Natural killer cell (primary cell): ENCODE measurements around the gene THSD1. TPM values are rescaled to one million over a fixed set of nuclear protein-coding genes. Genes with fewer than 3 reads are reported as not detected.

ENCODE experiments used
- ATAC-seq, 3 donors: fragments of 150-1000 bp in 2 of 3; fragments of 200-7000 bp in 1 of 3; cut with Tn5 transposase; 1 replicate in 1 of 3; 2 replicates in 2 of 3; pipeline ENCODE4 v1.10.0; 2021; ENCODE audit warnings: mild to moderate bottlenecking in 2 of 3, moderate library complexity in 2 of 3
- DNase-seq, 2 donors: peaks; one replicate each; pipeline versions ENCODE4 v3.0.0 to v3.0.0-alpha.2; 2013 to 2021; ENCODE audit warnings: mixed read lengths in 1 of 2
- H3K27ac ChIP-seq: one replicate; pipeline ENCODE4 v1.5.1; 2013; ENCODE audit warnings: mild to moderate bottlenecking, low read length
- H3K27me3 ChIP-seq: one replicate; pipeline ENCODE4 v1.6.1; 2013; ENCODE audit warnings: low read length; ENCODE audit not compliant: control insufficient read depth, insufficient read depth
- H3K36me3 ChIP-seq: one replicate; pipeline ENCODE4 v1.6.1; 2013; ENCODE audit warnings: low read length; ENCODE audit not compliant: control insufficient read depth, insufficient read depth
- H3K4me1 ChIP-seq: one replicate; pipeline ENCODE4 v1.6.1; 2013; ENCODE audit warnings: low read length; ENCODE audit not compliant: control insufficient read depth, insufficient read depth
- H3K4me3 ChIP-seq: one replicate; pipeline ENCODE4 v1.5.1; 2013; ENCODE audit warnings: low read length
- H3K9me3 ChIP-seq: one replicate; pipeline ENCODE4 v1.6.1; 2013; ENCODE audit warnings: low read length; ENCODE audit not compliant: control insufficient read depth, insufficient read depth
- H3K27ac Mint-ChIP-seq, 2 donors: one replicate each; pipeline ENCODE4 v1.8.0; 2022; ENCODE audit warnings: mild to moderate bottlenecking in 2 of 2, mixed read lengths in 2 of 2, moderate library complexity in 1 of 2
- H3K27me3 Mint-ChIP-seq, 2 donors: one replicate each; pipeline ENCODE4 v1.8.0; 2022; ENCODE audit warnings: low read depth in 2 of 2, mixed read lengths in 2 of 2
- H3K36me3 Mint-ChIP-seq: one replicate; pipeline ENCODE4 v1.8.0; 2022; ENCODE audit warnings: mixed read lengths
- H3K4me1 Mint-ChIP-seq, 2 donors: one replicate each; pipeline ENCODE4 v1.8.0; 2022; ENCODE audit warnings: mixed read lengths in 2 of 2
- H3K4me3 Mint-ChIP-seq: one replicate; pipeline ENCODE4 v1.8.0; 2022; ENCODE audit warnings: mild to moderate bottlenecking, moderate library complexity, mixed read lengths
- H3K9me3 Mint-ChIP-seq, 2 donors: one replicate each; pipeline ENCODE4 v1.8.0; 2022; ENCODE audit warnings: mixed read lengths in 2 of 2
- WGBS: methylation state at CpG from one replicate; pipeline ENCODE4 v1.1.7; 2013; ENCODE audit warnings: missing lambda C conversion rate; ENCODE audit not compliant: insufficient coverage; 5-methylcytosine and 5-hydroxymethylcytosine counted together
- intact Hi-C: fragments of 100-400 bp; cut with micrococcal nuclease; formaldehyde crosslinking; loops from one replicate; pipeline ENCODE4 v1.14.2; 2022
- total RNA-seq, 4 donors: library from RNA; stranded (reverse); fragments of 120-200 nt in 1 of 4; gene quantifications; one replicate each; pipeline versions ENCODE4 v1.2.3 to v1.2.4, GENCODE V29; 2013 to 2022
- TF ChIP-seq, protein P1 (sequence below): fragments of 200-600 bp; IDR thresholded peaks from one replicate; pipeline ENCODE4 v1.8.0; 2022; ENCODE audit warnings: antibody characterized with exemption

The THSD1 gene
- total RNA-seq, 3 donors from 2014 or later (not counting 1 experiment from before 2014, with no cell fraction given) = 0.61 to 1.2 (median 0.84) TPM

- DNase-seq = peak in 1 of 2 donors; percentile 8
- H3K9me3 Mint-ChIP-seq = no peaks in the 10 kb centered on the region
- peak overlapping the region; percentile 82 for H3K4me3 Mint-ChIP-seq
- H3K27me3 Mint-ChIP-seq = peaks cover 9 to 18% of the 10 kb centered on the region in 2 donors
- peak overlapping the region in 1 of 2 donors; percentile 75 for H3K27ac Mint-ChIP-seq
- peak in 2 of 3 donors; percentile 12 to 23 for ATAC-seq
- H3K4me1 ChIP-seq = peaks cover 17% of the 10 kb centered on the region
- peaks cover 4% of the 10 kb centered on the region for H3K27me3 ChIP-seq
- peaks cover 14 to 25% of the 10 kb centered on the region in 2 donors for H3K4me1 Mint-ChIP-seq
- TF ChIP-seq, protein P1, sequence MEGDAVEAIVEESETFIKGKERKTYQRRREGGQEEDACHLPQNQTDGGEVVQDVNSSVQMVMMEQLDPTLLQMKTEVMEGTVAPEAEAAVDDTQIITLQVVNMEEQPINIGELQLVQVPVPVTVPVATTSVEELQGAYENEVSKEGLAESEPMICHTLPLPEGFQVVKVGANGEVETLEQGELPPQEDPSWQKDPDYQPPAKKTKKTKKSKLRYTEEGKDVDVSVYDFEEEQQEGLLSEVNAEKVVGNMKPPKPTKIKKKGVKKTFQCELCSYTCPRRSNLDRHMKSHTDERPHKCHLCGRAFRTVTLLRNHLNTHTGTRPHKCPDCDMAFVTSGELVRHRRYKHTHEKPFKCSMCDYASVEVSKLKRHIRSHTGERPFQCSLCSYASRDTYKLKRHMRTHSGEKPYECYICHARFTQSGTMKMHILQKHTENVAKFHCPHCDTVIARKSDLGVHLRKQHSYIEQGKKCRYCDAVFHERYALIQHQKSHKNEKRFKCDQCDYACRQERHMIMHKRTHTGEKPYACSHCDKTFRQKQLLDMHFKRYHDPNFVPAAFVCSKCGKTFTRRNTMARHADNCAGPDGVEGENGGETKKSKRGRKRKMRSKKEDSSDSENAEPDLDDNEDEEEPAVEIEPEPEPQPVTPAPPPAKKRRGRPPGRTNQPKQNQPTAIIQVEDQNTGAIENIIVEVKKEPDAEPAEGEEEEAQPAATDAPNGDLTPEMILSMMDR = no peak
- no peaks in the 10 kb centered on the region for H3K36me3 Mint-ChIP-seq
- H3K36me3 ChIP-seq = no peaks in the 10 kb centered on the region
- no peaks in the 10 kb centered on the region for H3K9me3 ChIP-seq
- H3K4me3 ChIP-seq = peak overlapping the region; percentile 36
- intact Hi-C loops = no loop called here
- WGBS = 10% methylated on average over 13 of the region's 14 CpGs
- no peak overlapping the region for H3K27ac ChIP-seq
These were observed 604 bp downstream of the THSD1 start for GRCh38 chr13:52405369-52405766.

- ATAC-seq = peak in 1 of 3 donors; percentile 52
These were observed 6.3 kb downstream of the THSD1 start for GRCh38 chr13:52399708-52400107.

GRCh38 chr13:52399046-52399445 lies 6.9 kb downstream of the THSD1 start:
- intact Hi-C loops = no loop called here
- ATAC-seq (no peak), DNase-seq (no peak)
- Mint-ChIP-seq H3K4me3 (no peak overlapping the region), H3K9me3 (no peaks in the 10 kb centered on the region), H3K4me1 (peaks cover under 1 to 2% of the 10 kb centered on the region in 2 donors), H3K27me3 (peaks cover 11 to 25% of the 10 kb centered on the region in 2 donors), H3K36me3 (no peaks in the 10 kb centered on the region), H3K27ac (no peak overlapping the region)
- Histone ChIP-seq H3K9me3 (no peaks in the 10 kb centered on the region), H3K4me1 (peaks cover 2% of the 10 kb centered on the region), H3K4me3 (no peak overlapping the region), H3K27ac (no peak overlapping the region), H3K27me3 (no peaks in the 10 kb centered on the region), H3K36me3 (no peaks in the 10 kb centered on the region)
- WGBS = 100% methylated on average over 1 of the region's 2 CpGs
- TF ChIP-seq, protein P1 = no peak

More at GRCh38 chr13:52399708-52400107, 6.3 kb downstream of the THSD1 start:
- Mint-ChIP-seq H3K36me3 (no peaks in the 10 kb centered on the region), H3K4me3 (no peak overlapping the region), H3K27ac (no peak overlapping the region), H3K27me3 (peaks cover 17 to 32% of the 10 kb centered on the region in 2 donors), H3K9me3 (no peaks in the 10 kb centered on the region), H3K4me1 (peaks cover 6 to 7% of the 10 kb centered on the region in 2 donors)
- TF ChIP-seq, protein P1 = no peak
- H3K36me3 ChIP-seq = no peaks in the 10 kb centered on the region
- H3K4me3 ChIP-seq = no peak overlapping the region
- peaks cover 4% of the 10 kb centered on the region for H3K4me1 ChIP-seq
- peak in 1 of 2 donors; percentile 22 for DNase-seq
- no peaks in the 10 kb centered on the region for H3K27me3 ChIP-seq
- H3K27ac ChIP-seq = no peak overlapping the region
- WGBS = no CpG with 5 or more reads among the region's 1 CpG
- no peaks in the 10 kb centered on the region for H3K9me3 ChIP-seq
- intact Hi-C loops = no loop called here

GRCh38 chr13:52395704-52396103 lies 10.3 kb downstream of the THSD1 start:
- H3K4me3 Mint-ChIP-seq = no peak overlapping the region
- no peaks in the 10 kb centered on the region for H3K4me1 Mint-ChIP-seq
- intact Hi-C loops = no loop called here
- ATAC-seq = no peak
- Histone ChIP-seq H3K4me1 (no peaks in the 10 kb centered on the region), H3K4me3 (no peak overlapping the region), H3K27me3 (no peaks in the 10 kb centered on the region), H3K27ac (no peak overlapping the region), H3K36me3 (no peaks in the 10 kb centered on the region), H3K9me3 (no peaks in the 10 kb centered on the region)
- peaks cover 8 to 19% of the 10 kb centered on the region in 2 donors for H3K27me3 Mint-ChIP-seq
- no peak for DNase-seq
- no peaks in the 10 kb centered on the region for H3K9me3 Mint-ChIP-seq
- no peak overlapping the region for H3K27ac Mint-ChIP-seq
- TF ChIP-seq, protein P1 = no peak
- WGBS = 83% methylated on average over 4 of the region's 4 CpGs
- no peaks in the 10 kb centered on the region for H3K36me3 Mint-ChIP-seq
